NB4 (cell line): Measurements from ENCODE around the gene UBQLN1.

Experiments used
- DNase-seq: peaks from one replicate; pipeline ENCODE4 v3.0.0; 2010; ENCODE audit warnings: low read depth
- H3K4me3 ChIP-seq: one replicate; pipeline ENCODE4 v1.5.1; 2011; ENCODE audit warnings: mild to moderate bottlenecking, low read depth, low read length, moderate library complexity
- MAX ChIP-seq: IDR thresholded peaks from 2 replicates; pipeline ENCODE4 v1.6.1; 2011; ENCODE audit warnings: low read depth, low read length
- MYC ChIP-seq: IDR thresholded peaks from 2 replicates; pipeline ENCODE4 v1.6.1; 2011; ENCODE audit warnings: low read depth, low read length
- POLR2A ChIP-seq: IDR thresholded peaks from 2 replicates; pipeline ENCODE4 v1.6.1; 2011; ENCODE audit warnings: mild to moderate bottlenecking; ENCODE audit not compliant: insufficient read length; ENCODE audit errors: extremely low read depth
- TF ChIP-seq, protein P1 (sequence below): IDR thresholded peaks from one replicate; pipeline ENCODE4 v1.5.1; 2012; ENCODE audit warnings: low read depth, low read length

UBQLN1 gene

GRCh38 chr9:83680233-83680632 lies 27.5 kb downstream of the UBQLN1 start:
- H3K4me3 ChIP-seq, result no peak overlapping the region
- no peak for DNase-seq
- TF ChIP-seq MAX, result no peak
- TF ChIP-seq, protein P1, sequence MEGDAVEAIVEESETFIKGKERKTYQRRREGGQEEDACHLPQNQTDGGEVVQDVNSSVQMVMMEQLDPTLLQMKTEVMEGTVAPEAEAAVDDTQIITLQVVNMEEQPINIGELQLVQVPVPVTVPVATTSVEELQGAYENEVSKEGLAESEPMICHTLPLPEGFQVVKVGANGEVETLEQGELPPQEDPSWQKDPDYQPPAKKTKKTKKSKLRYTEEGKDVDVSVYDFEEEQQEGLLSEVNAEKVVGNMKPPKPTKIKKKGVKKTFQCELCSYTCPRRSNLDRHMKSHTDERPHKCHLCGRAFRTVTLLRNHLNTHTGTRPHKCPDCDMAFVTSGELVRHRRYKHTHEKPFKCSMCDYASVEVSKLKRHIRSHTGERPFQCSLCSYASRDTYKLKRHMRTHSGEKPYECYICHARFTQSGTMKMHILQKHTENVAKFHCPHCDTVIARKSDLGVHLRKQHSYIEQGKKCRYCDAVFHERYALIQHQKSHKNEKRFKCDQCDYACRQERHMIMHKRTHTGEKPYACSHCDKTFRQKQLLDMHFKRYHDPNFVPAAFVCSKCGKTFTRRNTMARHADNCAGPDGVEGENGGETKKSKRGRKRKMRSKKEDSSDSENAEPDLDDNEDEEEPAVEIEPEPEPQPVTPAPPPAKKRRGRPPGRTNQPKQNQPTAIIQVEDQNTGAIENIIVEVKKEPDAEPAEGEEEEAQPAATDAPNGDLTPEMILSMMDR, result no peak
- no peak for TF ChIP-seq POLR2A
- no peak for TF ChIP-seq MYC

DNA sequence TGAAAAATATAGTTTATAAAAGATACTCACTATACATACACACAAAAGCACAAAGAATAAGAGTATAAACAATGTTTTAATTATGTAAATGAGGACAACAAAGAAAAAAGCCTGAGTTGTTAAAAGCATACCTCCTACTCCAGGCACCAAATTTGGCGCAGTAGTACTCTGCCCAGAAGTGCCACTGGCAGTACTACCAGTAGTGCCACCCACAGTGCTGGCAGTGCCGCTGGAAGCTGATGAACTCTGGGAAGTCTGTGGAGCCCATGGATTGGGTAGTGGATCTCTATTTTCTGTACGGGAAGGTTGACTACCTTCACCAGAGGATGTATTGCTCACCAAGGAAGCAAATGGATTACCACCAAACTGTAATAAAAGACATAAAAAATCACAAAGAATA lies 30.2 kb downstream of the UBQLN1 start:
- no peak overlapping the region for H3K4me3 ChIP-seq
- no peak for DNase-seq

GRCh38 chr9:83675466-83675865 lies 32.3 kb downstream of the UBQLN1 start:
- no peak for DNase-seq
- TF ChIP-seq, protein P1, result no peak
- TF ChIP-seq MAX, result no peak
- no peak for TF ChIP-seq POLR2A
- TF ChIP-seq MYC, result no peak
- H3K4me3 ChIP-seq, result no peak overlapping the region

More for the DNA sequence above, 30.2 kb downstream of the UBQLN1 start:
- TF ChIP-seq, protein P1, result no peak
- no peak for TF ChIP-seq MAX

DNA sequence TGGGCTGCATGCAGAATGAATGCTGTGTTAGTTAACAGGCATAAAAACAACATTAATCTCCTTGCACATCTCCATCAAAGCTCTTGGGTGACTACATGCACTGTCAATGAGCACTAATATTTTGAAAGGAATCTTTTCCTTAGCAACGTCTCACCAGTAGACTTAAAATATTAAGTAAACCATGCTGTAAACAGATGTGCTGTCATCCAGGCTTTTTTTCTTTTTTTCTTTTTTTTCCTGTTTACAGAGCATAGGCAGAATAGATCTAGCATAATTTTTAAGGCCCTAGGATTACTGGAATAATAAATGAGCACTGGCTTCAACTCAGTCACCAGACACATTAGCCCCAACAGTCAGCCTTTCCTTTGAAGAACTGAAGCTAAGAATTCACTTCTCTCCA lies 36.3 kb downstream of the UBQLN1 start:
- no peak overlapping the region for H3K4me3 ChIP-seq
- TF ChIP-seq MAX, result no peak
- no peak for TF ChIP-seq MYC
- no peak for TF ChIP-seq POLR2A
- TF ChIP-seq, protein P1, result no peak
- DNase-seq, result no peak

GRCh38 chr9:83670381-83670780 lies 37.4 kb downstream of the UBQLN1 start:
- TF ChIP-seq, protein P1, result no peak
- TF ChIP-seq MYC (no peak), POLR2A (no peak), MAX (no peak)
- DNase-seq, result no peak
- H3K4me3 ChIP-seq, result no peak overlapping the region

DNA sequence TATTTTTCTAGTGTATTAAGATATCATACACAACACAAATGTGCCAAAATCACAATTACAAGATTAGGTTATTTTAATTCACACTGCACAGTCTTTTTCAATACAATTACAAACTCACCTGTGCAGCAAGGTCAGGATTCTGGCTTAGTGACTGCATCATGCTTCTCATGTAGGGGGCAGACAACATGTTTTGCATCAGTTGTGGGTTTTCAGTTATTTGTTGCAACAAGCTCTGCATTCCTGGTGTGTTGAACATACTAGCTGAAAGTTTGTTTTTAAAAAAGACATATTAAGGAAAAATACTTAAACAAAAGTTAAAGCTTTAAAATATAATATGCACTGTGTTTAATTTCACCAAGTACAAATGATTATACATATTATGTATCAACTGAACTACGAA lies 38.7 kb downstream of the UBQLN1 start:
- TF ChIP-seq MAX, result no peak
- TF ChIP-seq MYC, result no peak
- TF ChIP-seq, protein P1, result no peak
- TF ChIP-seq POLR2A, result no peak
- no peak for DNase-seq

More for the DNA sequence above, 38.7 kb downstream of the UBQLN1 start:
- H3K4me3 ChIP-seq, result no peak overlapping the region
